Measurements from ENCODE around the gene DHX29.
"Not testable (repeated sequence)": the region's sequence is repeated elsewhere in the genome, so short reads cannot be mapped to it uniquely, and the experiment has no call there.

Gene DHX29, protein sequence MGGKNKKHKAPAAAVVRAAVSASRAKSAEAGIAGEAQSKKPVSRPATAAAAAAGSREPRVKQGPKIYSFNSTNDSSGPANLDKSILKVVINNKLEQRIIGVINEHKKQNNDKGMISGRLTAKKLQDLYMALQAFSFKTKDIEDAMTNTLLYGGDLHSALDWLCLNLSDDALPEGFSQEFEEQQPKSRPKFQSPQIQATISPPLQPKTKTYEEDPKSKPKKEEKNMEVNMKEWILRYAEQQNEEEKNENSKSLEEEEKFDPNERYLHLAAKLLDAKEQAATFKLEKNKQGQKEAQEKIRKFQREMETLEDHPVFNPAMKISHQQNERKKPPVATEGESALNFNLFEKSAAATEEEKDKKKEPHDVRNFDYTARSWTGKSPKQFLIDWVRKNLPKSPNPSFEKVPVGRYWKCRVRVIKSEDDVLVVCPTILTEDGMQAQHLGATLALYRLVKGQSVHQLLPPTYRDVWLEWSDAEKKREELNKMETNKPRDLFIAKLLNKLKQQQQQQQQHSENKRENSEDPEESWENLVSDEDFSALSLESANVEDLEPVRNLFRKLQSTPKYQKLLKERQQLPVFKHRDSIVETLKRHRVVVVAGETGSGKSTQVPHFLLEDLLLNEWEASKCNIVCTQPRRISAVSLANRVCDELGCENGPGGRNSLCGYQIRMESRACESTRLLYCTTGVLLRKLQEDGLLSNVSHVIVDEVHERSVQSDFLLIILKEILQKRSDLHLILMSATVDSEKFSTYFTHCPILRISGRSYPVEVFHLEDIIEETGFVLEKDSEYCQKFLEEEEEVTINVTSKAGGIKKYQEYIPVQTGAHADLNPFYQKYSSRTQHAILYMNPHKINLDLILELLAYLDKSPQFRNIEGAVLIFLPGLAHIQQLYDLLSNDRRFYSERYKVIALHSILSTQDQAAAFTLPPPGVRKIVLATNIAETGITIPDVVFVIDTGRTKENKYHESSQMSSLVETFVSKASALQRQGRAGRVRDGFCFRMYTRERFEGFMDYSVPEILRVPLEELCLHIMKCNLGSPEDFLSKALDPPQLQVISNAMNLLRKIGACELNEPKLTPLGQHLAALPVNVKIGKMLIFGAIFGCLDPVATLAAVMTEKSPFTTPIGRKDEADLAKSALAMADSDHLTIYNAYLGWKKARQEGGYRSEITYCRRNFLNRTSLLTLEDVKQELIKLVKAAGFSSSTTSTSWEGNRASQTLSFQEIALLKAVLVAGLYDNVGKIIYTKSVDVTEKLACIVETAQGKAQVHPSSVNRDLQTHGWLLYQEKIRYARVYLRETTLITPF (N-terminal part only)

DNA sequence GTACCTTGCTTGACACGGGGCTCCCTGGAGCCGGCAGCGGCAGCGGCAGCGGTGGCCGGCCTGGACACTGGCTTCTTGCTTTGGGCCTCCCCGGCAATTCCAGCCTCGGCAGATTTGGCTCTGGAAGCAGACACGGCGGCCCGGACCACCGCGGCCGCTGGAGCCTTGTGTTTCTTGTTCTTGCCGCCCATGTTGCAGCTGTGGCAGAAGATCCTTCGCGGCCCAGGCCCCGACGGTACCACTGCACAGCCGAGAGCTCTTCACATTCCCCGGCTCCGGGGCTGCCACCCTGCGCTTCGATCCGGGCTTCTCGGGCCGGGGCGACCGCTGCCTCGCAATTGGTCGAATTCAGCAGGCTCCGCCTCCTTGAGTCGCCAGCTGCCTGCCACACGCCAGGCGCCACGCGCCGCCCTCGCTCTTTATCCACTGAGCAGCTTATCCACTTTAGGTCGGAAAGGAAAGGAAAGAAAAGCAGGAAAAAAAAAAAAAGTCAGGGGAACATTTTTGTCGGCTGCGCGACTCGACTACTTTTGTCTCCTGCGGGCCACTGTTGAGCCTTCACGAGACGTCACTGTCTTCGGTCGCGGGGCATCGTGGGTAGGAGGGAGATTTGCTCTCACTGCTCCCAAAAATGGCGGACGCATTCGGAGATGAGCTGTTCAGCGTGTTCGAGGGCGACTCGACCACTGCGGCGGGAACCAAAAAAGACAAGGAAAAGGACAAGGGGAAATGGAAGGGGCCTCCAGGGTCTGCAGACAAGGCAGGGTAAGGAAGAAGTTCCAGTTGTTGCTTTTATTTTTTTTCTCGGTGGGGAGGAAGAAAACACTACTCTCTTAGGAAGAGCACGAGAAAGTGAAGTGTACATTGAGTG is at the start of gene DHX29, which contains the start of gene MTREX:
Gene DHX29 (minus strand): TSS at position 312 of the 871 bp plus-strand sequence. CDS start 121 bp downstream, at position 191.
Gene MTREX (plus strand): TSS at position 607 of the 871 bp plus-strand sequence. CDS start 25 bp downstream, at position 632.
- peak; percentile 82 for DNase-seq (ENCODE audit: low read depth, low spot score)

DNA sequence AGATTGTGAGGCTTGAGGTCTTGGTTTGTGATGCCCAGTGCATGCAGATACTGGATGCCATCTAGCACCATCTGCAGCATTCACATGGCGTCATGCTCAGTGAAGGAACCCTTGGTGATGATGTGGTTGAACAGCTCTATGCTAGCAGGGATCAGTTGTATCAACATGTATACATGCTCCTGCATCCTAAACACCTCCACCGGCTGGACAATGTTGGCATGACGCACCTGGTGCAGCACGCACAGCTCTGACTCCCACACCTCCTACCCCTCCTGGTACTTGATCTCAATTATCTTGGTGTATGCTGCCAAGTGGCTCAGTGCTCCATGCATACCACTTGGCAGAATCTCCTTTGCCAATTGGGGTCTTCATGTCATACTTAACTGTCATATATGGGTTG is 49.4 kb upstream of the DHX29 start:
- DNase-seq (ENCODE audit: low read depth, low spot score) = no peak

DNA sequence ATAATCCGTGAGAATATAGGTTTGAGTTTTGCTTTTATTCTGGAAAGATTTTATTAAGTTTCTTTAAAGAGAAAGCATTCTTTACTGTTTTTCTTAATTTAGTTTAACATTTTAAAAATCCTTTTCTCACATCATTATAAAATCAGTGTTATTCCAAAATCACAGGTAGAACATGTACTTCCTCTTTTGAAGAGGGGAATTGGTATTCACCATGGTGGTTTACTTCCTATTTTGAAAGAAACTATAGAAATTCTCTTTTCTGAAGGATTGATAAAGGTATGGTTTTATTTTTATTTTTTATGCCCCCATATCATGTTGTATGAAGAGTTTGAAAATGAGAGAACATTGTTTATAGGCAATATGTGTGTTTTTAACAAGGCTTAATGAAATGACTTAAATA is 43.3 kb upstream of the DHX29 start:
- no peak for DNase-seq (ENCODE audit: low read depth, low spot score)

DNA sequence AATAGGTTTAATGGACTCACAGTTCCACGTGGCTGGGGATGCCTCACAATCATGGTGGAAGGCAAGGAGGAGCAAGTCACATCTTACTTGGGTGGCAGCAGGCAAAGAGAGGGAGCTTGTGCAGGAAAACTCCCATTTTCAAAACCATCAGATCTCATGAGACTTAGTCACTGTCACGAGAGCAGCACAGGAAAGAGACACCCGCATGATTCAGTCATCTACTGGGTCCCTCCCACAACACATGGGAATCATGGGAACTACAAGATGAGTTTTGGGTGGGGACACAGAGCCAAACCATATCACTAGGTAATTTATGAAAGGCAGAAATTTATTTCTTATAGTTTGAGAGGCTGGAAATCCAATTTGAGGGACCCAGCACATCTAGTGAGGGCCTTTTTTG is 40.3 kb upstream of the DHX29 start:
- DNase-seq (ENCODE audit: low read depth, low spot score) = no peak

DNA sequence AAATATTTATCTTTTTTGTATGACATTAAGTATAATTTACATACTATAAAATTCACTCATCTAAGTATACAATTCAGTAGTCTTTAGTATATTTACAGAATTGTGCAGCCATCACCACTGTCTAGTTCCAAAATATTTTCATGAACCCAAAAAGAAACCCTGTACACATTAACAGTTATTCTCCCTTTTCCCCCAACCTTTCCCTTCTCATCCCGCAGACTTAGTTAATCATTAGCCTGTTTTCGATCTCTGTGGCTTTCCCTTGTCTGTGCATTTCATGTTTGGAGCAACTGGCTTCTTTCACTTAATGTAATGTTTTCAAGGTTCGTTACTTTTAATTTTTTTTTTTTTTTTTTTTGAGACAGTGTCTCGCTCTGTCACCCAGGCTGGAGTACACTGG is 37.8 kb upstream of the DHX29 start:
- DNase-seq (ENCODE audit: low read depth, low spot score) = no peak

DNA sequence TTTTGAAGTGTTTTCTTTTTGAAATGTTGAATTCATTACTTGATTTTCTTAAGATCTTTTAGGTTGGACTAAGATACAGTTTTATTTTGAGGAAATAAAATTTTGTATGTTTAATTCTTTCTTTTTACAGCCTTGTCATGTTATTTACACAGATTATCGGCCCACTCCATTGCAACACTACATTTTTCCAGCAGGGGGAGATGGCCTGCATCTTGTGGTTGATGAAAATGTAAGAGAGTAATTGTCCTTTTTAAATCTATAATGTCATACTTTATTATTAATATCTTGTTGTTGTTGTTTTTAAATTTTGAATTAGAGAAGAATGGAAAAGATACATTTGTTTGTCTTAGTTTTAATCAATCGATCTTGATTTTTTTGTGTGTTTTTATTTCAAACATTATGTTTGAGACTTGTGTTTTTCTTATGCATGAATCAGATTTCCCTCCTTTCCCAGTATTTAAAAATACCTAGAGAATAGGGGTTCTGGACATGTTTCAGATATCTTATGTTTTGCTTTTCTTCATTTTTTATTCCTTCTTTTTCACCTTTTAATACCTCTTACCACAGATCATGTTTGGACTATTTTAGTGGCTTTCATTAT is 37.0 kb upstream of the DHX29 start:
- DNase-seq (ENCODE audit: low read depth, low spot score) = peak; percentile 30

DNA sequence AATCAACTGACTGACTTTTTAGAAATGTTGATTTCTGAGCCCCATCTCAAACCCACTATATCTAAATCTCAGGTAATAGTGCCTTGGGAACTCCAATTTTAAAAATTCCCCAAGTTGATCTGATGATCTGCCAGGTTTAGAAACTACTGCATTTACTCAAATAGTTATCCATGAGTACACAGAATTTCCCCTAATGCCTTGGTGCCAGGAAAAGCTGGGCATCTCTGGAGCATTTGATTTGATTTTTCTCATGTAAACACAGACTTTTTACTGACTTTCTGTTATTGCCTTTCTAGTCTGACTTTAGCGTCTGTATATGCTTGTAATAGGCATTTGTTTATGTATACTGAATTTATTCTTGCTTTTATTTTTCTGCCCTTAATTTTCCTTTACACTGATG is 36.1 kb upstream of the DHX29 start:
- DNase-seq (ENCODE audit: low read depth, low spot score) = no peak

DNA sequence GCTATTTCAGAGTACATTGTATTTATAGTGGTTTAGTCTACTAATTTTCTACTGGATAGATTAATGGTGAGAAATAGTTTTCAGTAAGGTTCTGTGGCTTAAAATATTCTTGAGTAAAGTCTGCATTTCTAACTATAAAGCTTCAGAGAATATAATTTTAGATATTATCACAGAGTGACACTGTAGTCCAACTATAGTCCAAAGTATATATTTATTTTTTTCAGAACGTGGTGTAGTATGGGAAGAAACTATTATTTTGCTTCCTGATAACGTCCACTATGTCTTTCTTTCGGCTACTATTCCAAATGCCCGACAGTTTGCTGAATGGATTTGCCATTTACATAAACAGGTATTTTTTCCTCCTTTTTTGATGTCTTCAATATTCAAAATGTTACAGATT is 35.6 kb upstream of the DHX29 start:
- DNase-seq (ENCODE audit: low read depth, low spot score) = no peak

DNA sequence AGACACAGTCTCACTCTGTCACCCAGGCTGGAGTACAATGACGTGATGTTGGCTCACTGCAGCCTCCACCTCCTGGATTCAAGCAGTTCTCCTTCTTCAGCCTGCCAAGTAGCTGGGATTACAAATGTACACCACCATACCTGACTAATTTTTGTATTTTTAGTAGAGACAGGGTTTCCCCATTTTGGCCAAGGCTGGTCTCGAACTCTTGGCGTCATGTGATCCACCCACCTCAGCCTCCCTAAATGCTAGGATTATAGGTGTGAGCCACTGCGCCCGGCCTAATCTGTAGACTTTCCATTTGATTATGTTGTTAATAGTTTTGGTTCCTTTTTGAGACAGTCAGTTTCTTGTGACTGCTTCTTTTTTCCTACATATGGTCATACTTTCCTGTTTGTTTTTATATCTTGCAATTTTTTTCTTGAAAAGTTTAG is 31.3 kb upstream of the DHX29 start:
- no peak for DNase-seq (ENCODE audit: low read depth, low spot score)

DNA sequence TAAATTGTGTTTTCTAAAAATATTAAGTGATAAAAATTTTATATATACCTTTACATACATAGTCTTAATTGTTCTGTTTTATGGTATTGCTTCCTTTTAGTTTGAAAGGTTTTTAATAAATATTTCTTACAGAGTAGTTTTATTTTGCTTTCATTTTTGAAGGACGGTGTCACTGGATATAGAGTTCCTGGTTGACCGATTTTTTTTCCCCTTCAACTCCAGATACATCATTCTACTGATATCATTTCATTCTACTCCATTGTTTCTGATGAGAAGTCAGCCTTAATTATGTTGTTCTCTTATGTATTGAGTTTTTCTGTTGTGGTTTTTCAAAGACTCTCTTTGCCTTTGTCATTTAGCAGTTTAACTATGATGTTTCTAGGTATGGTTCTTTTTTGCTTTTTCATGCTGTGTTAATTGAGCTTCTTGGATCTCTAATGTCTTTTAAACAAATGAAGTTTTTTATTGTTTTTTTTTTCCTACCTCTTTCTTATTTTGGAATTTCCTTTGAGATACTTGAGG is 30.7 kb upstream of the DHX29 start:
- DNase-seq (ENCODE audit: low read depth, low spot score) = no peak

DNA sequence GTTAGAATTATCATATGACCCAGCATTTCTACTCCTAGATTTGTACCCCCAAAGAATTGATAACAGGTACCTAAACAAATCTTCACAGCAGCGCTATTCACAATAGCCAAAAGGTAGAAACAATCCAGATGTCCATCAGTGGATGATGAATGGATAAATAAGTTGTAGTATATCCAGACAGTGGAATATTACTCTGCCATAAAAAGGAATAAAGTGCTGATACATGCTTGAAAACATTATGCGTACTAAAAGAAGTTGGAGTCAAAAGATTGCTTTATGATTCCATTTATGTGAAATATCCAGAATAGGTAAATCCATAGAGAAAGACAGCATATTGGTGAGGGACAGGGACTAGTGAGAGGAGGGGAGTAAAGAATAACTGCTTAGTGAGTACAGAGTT is 26.3 kb upstream of the DHX29 start:
- DNase-seq (ENCODE audit: low read depth, low spot score) = no peak

DNA sequence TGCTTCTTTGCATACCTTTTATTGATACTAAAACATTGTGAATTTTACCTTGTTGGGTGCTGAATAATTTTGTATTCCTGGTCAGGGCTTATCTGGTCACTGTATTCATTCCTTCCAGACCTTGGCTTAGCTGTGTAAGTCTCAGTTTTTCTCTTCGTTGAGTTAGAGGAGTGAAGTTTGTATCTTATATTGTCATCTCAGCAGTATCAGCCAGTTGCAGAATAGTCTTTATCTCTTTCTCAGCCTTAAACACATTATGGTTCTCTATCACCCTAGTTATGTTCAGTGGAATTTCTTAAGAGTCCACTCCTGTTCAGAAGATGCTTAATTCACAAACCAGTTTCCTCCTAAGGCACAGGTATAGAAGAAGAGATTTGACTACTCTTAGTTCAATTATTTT is 25.5 kb upstream of the DHX29 start:
- no peak for DNase-seq (ENCODE audit: low read depth, low spot score)

DNA sequence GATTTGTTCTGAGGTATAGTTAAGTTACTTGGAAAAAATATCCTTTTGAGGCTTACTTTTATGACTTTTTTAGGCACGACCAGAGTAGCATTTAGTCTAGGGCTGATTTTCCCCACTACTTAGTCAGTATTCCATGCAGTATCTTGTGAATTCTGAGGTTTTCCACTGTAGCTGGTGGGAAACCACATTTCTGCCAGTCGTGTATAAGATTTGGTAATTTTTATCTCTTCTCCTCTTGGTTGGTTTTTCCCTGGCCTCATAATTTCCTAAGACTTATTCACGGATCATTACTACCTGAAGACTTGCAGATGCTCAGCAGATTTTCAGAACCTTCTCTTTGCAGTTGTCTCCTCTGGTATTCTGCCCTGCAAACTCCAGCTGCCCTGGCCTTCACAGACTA is 23.8 kb upstream of the DHX29 start:
- DNase-seq (ENCODE audit: low read depth, low spot score) = no peak

DNA sequence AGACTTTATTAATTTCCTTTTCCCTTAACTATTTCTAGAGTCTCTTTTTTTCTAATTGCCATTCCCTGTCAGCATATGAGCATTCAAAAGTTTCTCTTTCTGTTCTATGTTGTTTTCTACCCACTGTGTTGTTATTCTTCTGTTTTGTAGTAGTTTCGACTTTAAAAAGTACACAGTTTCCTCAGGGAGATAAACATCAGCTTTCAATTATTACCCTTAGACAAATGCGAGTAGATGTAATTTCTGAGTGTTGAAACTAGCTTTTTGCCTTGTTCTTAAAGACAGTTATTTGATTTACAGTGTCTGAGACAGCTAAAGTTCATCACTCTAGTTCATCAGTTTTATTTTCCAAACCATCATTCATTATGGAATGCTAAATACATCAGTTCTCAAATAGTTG is 19.8 kb upstream of the DHX29 start:
- DNase-seq (ENCODE audit: low read depth, low spot score) = no peak

DNA sequence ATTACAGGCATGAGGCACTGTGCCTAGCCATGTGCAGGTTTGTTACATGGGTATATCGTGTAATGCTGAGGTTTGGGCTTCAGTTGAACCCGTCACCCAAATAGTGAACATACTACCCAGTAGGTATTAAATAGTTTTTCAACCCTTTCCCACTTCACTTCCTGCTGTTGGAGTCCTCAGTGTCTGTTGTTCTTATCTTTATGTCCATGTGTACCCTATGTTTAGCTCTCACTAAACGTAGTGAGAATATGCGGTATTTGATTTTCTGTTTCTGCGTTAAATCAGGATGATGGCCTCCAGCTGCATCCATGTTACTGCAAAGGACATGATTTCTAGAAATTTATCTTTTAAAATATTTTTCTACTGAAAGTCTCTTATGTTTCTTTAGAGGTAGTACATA is 18.1 kb upstream of the DHX29 start:
- no peak for DNase-seq (ENCODE audit: low read depth, low spot score)

DNA sequence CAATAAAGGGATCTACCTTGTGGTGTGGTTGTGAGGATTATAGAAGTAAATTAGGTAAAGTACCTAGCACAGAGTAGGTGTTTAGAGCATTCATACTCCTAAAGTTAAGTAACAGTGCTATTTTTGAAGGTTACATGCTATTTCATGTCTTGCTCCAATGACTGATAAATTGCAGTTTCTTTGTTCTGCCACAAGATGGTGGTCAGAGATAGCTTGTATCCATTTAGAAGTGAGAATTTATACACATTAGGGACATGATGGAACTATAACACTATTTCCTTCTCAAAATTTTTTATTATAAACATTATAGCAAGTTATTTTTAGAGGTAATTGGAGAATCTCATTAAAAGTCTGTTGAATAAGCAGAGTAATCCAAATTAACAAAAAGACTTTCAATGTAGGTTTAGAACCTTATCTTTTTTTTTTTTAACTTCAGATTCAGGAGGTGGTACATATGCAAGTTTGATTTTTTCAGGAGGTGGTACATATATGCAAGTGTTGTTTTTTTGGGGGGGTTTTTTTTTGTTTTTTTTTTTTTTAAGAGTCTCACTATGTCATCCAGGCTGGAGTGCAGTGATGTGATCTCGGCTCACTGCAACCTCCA is 17.4 kb upstream of the DHX29 start:
- DNase-seq (ENCODE audit: low read depth, low spot score) = no peak

DNA sequence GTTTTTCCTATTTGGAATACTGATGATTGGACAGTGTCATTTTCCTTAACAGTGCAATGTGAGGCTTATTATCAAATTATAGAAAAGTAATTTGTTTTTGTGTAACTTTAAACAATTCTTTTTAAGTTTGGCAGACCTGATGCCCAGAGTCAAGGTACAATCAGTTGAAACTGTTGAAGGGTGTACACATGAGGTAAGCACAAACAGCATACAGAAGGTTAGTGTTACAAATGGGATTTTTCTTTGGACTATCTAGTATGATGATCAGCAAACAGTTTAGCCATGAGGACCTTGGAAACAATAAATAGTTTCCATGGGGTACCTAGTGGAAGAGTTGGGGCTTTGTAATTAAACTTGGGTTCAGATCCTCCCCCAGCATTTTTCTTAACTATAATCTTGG is 16.5 kb upstream of the DHX29 start:
- DNase-seq (ENCODE audit: low read depth, low spot score) = no peak

DNA sequence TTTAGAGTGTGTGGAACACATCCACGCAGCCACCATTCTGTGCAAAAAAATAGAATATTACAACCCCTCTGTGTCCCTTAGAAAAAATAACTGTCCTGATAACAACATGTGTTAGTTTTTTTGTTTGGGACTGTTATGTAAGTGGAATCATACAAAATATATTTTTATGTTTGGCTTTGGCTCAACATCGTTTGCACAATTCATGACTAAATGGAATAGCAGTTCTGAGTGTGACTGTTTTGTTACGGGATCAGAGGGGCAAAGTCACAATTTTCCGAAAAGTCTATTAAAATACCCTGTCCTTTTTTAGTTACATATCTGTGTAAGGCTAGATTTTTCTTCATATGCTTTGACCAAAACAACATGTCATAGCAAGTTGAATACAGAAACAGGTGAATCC is 13.1 kb upstream of the DHX29 start:
- no peak for DNase-seq (ENCODE audit: low read depth, low spot score)

DNA sequence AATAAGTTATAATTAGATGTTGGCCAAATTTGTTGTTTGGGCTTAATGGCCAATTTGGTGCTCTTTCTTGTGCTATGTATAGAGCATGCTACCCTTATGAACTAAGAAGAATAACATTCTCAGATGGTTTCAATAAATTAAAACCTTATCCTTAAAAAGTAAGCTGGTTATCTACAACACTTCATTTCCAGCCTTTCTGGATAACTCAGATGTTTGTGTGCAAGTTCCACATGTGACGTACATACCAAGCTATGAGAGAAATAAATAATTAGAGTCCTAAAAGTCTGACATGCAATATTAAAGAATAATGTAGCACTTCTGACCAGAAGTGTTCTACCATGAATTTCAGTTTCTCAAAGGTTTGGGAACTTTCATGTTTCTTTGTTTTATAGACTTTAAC is 12.0 kb upstream of the DHX29 start:
- no peak for DNase-seq (ENCODE audit: low read depth, low spot score)

DNA sequence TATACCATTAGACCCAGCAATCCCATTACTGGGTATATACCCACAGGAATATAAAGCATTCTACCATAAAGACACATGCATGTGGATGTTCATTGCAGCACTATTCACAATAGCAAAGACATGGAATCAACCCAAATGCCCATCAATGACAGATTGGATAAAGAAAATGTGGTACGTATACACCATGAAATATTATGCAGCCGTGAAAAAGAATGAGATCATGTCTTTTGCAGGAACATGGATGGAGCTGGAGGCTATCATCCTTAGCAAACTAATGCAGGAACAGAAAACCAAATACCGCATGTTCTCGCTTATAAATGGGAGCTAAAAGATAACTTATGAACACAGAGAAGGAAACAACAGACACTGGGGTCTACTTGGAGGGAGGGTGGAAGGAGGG is 10.7 kb upstream of the DHX29 start:
- DNase-seq (ENCODE audit: low read depth, low spot score) = not testable (repeated sequence)
